MG63 (cell line): Measurements from ENCODE around the gene CNGA4. TPM values are rescaled to one million over a fixed set of nuclear protein-coding genes. Genes with fewer than 3 reads are reported as not detected.

Source experiments
- DNase-seq: peaks from one replicate; pipeline ENCODE4 v3.0.0-alpha.2; 2020
- H3K27me3 ChIP-seq: fragments of 250-450 bp; sonication (Bioruptor Pico); 2 replicates; pipeline ENCODE4 v1.5.1; 2020; ENCODE audit warnings: mild to moderate bottlenecking, moderate library complexity
- H3K36me3 ChIP-seq: fragments of 250-450 bp; sonication (Bioruptor Pico); 2 replicates; pipeline ENCODE4 v1.5.1; 2020; ENCODE audit warnings: mild to moderate bottlenecking, moderate library complexity
- H3K4me3 ChIP-seq: fragments of 250-450 bp; sonication (Bioruptor Pico); 2 replicates; pipeline ENCODE4 v1.5.1; 2020; ENCODE audit warnings: mild to moderate bottlenecking, moderate library complexity
- H3K9me3 ChIP-seq: fragments of 250-450 bp; sonication (Bioruptor Pico); 2 replicates; pipeline ENCODE4 v1.5.1; 2020; ENCODE audit warnings: mild to moderate bottlenecking, moderate library complexity
- total RNA-seq: library from RNA; depleted of rRNA; stranded (reverse); fragments of >200 nt; shearing (Covaris generic); gene quantifications from 2 replicates; pipeline ENCODE4 v1.2.3, GENCODE V29; 2014; ENCODE audit warnings: low replicate concordance; rRNA removed

The CNGA4 gene, protein sequence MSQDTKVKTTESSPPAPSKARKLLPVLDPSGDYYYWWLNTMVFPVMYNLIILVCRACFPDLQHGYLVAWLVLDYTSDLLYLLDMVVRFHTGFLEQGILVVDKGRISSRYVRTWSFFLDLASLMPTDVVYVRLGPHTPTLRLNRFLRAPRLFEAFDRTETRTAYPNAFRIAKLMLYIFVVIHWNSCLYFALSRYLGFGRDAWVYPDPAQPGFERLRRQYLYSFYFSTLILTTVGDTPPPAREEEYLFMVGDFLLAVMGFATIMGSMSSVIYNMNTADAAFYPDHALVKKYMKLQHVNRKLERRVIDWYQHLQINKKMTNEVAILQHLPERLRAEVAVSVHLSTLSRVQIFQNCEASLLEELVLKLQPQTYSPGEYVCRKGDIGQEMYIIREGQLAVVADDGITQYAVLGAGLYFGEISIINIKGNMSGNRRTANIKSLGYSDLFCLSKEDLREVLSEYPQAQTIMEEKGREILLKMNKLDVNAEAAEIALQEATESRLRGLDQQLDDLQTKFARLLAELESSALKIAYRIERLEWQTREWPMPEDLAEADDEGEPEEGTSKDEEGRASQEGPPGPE
- total RNA-seq = not detected in 2 replicates

DNA sequence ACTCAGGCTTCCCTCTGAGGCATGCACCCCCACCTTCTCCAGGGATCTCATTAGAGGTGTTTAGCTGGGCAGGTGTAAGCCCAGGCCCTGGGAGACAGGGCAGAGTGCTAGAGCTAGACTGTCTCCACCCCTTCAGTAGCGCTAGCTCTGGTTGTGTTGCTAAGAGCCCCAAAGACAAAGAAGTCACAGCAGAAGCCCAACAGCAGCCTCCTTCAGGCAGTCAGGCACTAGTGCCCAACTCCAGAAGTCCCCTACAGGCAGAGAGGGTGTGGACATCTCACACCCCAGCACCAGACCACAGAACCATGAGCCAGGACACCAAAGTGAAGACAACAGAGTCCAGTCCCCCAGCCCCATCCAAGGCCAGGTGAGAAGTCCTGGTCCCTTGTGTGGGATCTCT lies at the start of gene CNGA4:
CNGA4 (plus strand) TSS at position 188 of the 400 bp plus-strand sequence; CDS start at position 306, 118 bp downstream.
- no peaks in the 10 kb centered on the region for H3K36me3 ChIP-seq
- DNase-seq = no peak
- H3K4me3 ChIP-seq = no peak within 1 kb of the TSS
- H3K9me3 ChIP-seq = no peaks in the 10 kb centered on the region
- H3K27me3 ChIP-seq = no peaks in the 10 kb centered on the region

DNA sequence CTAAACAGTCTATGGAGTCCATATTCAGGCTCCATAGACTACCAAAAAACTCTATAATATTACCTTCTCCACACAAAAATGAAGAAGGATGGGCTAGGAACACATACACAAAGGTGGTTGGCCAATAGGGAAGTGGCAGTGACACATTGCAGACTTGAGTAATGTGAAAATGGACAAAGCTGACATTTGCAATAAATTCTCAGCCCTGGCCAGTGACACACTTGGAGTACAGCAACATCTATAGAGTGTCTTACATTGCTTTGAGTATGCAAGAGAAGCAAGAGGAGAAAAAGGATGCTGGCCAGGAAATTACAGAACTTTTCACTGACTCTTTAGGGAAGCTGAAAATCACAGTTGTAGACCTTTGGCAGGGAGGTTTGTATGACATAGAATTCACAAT lies 47.1 kb upstream of the CNGA4 start:
- DNase-seq = no peak
- H3K27me3 ChIP-seq = peaks cover 3% of the 10 kb centered on the region
- no peaks in the 10 kb centered on the region for H3K9me3 ChIP-seq
- no peaks in the 10 kb centered on the region for H3K36me3 ChIP-seq
- no peak overlapping the region for H3K4me3 ChIP-seq

DNA sequence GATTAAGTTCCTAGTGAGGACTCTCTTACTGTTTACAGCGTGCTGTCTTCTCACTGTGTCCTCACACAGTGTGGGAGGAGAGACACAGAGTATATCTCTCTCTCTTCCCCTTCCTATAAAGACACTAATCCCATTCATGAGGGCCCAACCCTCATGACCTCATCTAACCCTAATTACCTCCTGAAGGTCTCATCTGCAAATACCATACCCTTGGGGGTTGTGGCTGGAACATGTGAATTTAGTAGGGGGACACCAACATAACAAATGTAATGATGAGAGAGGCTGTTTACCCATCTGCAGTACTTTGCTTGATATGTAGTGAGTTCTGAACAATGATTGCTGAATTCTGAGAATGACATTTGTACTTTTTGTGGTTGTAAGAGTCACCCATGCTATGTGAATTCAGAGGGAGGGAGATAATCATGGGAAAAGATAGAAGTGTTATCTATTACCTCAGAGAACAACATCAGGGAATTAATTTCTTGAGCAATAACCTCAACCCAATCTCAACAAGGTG lies 44.8 kb upstream of the CNGA4 start:
- Histone ChIP-seq H3K27me3 (peaks cover 3% of the 10 kb centered on the region), H3K36me3 (no peaks in the 10 kb centered on the region), H3K9me3 (no peaks in the 10 kb centered on the region), H3K4me3 (no peak overlapping the region)
- DNase-seq = no peak

DNA sequence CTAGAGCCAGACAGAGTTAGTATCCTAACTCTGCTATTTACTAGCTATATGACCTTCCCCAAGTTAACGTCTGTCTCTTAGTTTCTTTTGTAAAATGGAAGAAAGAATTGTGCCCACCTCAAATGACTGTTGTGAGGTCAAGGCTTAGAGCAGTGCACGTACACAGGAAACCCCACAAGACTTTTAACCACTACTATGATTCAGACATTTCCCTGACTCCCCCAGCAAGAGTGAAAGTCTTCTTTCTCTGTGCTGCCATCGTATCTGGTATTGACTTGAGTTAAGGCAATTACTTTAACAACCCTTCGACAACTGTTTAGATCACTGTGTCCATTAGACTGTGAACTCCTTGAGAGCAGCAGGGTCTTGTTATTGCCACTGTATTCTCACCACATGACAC lies 42.5 kb upstream of the CNGA4 start:
- no peak overlapping the region for H3K4me3 ChIP-seq
- no peak for DNase-seq
- no peaks in the 10 kb centered on the region for H3K36me3 ChIP-seq
- H3K27me3 ChIP-seq = peaks cover 3% of the 10 kb centered on the region
- H3K9me3 ChIP-seq = no peaks in the 10 kb centered on the region

DNA sequence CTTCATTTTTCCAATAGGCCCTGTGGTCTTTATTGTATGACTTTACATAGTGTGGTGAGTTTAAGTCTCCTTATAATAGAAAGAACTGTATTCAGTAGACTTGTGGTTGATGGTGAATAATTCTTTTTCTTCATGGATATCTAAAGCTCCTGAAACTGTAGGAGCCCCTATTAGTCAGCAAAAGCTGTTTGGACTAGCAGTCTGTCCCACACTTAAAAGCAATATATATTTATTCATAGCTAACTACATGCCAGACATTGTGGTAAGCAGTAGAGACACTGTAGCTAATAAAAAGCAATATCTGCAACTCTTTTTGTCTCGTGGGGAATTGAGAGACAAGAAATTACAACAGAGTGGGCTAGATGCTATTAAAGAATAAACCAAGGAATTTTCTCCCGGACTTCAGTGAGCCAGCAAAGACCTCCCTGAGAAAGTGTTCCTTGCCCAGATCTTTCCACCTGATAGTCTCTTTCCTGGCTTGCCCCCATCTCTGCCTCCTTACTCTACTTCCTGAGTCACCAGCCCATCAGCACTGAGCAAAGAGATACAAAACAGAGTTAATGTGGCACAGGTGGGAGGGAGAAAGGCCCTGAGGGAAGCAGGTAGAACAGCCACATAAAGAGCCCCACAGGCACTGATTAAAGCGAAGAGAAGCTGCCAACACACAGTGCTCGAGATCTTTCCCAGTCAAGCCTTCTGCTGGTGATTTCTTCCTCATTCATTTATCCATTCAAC lies 41.3 kb upstream of the CNGA4 start:
- no peak for DNase-seq
- Histone ChIP-seq H3K9me3 (no peaks in the 10 kb centered on the region), H3K4me3 (no peak overlapping the region), H3K36me3 (no peaks in the 10 kb centered on the region), H3K27me3 (no peaks in the 10 kb centered on the region; the same call in 1 of the 2 replicates)

DNA sequence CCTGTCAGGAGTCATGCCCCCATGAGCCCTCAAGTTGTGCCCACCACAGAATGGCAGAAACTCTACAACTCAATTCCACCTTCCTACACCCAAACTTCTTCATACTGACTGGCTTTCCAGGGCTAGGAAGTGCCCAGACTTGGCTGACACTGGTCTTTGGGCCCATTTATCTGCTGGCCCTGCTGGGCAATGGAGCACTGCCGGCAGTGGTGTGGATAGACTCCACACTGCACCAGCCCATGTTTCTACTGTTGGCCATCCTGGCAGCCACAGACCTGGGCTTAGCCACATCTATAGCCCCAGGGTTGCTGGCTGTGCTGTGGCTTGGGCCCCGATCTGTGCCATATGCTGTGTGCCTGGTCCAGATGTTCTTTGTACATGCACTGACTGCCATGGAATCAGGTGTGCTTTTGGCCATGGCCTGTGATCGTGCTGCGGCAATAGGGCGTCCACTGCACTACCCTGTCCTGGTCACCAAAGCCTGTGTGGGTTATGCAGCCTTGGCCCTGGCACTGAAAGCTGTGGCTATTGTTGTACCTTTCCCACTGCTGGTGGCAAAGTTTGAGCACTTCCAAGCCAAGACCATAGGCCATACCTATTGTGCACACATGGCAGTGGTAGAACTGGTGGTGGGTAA lies 39.6 kb upstream of the CNGA4 start, which contains the start of gene OR52W1:
OR52W1 (plus strand) TSS at position 51 of the 637 bp plus-strand sequence; CDS start at position 51, 0 bp downstream.
- no peaks in the 10 kb centered on the region for H3K9me3 ChIP-seq
- H3K27me3 ChIP-seq = no peaks in the 10 kb centered on the region
- no peak within 1 kb of the TSS for H3K4me3 ChIP-seq
- no peak for DNase-seq
- no peaks in the 10 kb centered on the region for H3K36me3 ChIP-seq

DNA sequence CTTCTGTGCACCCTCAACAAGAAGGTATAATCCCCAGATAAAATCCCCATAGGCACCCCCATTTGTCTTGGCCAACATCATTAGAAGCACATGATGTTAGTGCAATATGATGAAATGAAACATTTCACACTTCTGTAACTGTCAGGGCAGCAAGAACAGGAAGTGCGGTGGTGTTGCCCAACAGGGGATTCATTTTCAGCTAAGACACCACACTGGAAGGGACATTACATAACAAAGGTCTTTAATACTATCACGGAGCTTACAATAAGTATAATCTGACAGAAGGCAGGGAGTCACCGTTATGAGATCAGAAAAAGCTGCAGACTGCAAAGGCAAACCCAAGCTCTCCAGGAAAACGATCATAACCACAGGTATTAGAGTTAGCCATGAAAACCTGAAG lies 37.9 kb upstream of the CNGA4 start:
- DNase-seq = no peak

DNA sequence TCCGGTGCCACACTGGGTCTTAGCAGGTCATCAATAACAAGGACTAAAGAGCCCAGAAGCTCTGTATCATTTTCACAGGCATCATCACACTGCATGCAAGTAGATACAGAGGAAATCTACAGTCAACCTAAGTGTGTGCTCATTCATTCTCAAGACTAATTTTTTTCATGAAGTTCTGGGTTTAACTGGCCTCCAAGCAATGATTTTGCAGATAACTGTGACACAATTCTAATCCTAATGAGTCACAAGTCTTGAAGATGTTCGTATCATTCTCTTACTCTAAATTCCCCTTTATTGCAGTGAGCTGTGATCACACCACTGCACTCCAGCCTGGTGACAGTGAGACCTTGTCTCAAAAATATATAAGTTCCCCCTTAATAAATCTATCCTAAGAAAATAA lies 37.4 kb upstream of the CNGA4 start:
- no peaks in the 10 kb centered on the region for H3K36me3 ChIP-seq
- H3K4me3 ChIP-seq = no peak overlapping the region
- no peaks in the 10 kb centered on the region for H3K9me3 ChIP-seq
- H3K27me3 ChIP-seq = no peaks in the 10 kb centered on the region
- no peak for DNase-seq

More for the DNA sequence above, 37.9 kb upstream of the CNGA4 start:
- Histone ChIP-seq H3K4me3 (no peak overlapping the region), H3K27me3 (no peaks in the 10 kb centered on the region), H3K9me3 (no peaks in the 10 kb centered on the region), H3K36me3 (no peaks in the 10 kb centered on the region)

DNA sequence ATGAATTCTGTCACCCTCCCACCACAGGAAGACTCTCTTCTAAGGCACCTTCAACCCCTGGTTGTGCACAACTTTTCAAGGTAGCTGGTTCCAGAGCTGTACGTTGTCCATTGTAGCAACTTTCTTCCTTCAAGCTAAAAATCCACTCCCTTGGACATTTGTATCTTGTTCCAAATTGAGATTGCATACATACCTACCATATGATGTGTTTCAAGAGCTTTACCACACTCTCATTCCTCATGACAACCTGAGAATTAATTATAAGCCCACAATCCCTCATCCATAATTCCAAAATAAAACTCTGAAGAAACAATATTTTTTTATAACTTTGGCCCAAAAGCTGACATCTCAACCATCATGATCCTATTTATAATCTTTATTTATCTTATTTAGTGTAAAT lies 36.8 kb upstream of the CNGA4 start:
- H3K27me3 ChIP-seq = no peaks in the 10 kb centered on the region

DNA sequence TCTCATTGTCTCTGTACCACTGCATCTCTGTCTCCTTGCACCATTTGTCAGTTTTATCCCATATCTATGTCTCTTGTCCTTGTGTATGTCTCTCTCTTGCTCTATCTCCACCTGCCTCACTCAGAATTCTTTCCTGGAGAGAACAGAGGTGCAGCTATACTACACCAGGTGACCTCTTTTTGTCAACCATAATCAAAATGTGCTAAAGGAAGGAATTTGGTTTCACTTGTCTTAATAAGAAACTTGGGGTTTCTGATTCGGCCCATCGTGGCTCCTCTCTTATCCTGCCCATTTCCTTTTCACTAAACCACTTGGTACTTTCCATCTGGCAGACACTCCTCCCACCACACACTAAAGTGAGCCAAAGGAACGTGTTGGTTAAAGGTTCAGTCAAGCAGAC lies 35.6 kb upstream of the CNGA4 start:
- DNase-seq = no peak
- Histone ChIP-seq H3K36me3 (no peaks in the 10 kb centered on the region), H3K4me3 (no peak overlapping the region), H3K9me3 (no peaks in the 10 kb centered on the region), H3K27me3 (no peaks in the 10 kb centered on the region)

More for the DNA sequence above, 36.8 kb upstream of the CNGA4 start:
- no peaks in the 10 kb centered on the region for H3K9me3 ChIP-seq
- H3K4me3 ChIP-seq = no peak overlapping the region
- DNase-seq = no peak
- H3K36me3 ChIP-seq = no peaks in the 10 kb centered on the region

DNA sequence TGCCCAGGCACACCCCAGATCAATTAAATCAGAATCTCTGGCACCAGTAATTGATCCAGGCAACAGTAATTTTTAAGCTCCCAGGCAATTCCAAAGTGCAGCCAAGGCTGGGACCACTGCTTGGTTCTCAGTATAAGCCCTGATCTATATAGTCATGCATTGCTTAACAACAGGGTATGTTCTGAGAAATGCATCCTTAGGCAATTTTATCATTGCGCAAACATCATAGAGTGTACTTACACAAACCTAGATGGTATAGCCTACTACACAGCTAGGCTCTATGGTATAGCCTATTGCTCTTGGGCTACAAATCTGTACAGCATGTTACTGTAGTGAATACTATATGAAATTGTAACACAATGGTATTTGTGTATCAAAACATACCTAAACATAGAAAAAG lies 34.2 kb upstream of the CNGA4 start:
- no peak for DNase-seq
- Histone ChIP-seq H3K9me3 (no peaks in the 10 kb centered on the region), H3K27me3 (no peaks in the 10 kb centered on the region), H3K36me3 (no peaks in the 10 kb centered on the region), H3K4me3 (no peak overlapping the region)

DNA sequence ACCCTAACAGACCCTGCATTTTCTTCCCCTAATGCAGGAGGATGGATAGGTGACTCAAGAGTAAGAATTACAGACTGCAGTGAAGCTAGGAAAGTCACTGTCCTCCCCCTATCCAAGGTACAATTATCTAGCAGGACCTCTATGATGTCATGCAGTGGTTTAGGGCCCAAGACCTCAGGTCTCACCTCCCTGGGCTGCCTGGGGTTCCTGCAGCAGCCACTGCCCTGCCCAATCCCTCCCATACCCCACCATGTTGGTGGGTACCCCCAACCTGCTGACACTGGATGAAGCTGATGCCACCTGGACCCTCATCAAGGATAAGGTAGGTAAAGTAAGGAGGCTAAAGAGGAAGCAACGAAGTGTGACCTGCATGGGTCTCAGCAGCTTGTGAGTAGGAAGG lies 33.5 kb upstream of the CNGA4 start, which contains the start of gene C11orf42:
C11orf42 (plus strand) TSS at position 192 of the 400 bp plus-strand sequence; CDS start at position 251, 59 bp downstream.
- DNase-seq = no peak
- H3K9me3 ChIP-seq = no peaks in the 10 kb centered on the region
- H3K36me3 ChIP-seq = no peaks in the 10 kb centered on the region
- H3K27me3 ChIP-seq = no peaks in the 10 kb centered on the region
- no peak within 1 kb of the TSS for H3K4me3 ChIP-seq

DNA sequence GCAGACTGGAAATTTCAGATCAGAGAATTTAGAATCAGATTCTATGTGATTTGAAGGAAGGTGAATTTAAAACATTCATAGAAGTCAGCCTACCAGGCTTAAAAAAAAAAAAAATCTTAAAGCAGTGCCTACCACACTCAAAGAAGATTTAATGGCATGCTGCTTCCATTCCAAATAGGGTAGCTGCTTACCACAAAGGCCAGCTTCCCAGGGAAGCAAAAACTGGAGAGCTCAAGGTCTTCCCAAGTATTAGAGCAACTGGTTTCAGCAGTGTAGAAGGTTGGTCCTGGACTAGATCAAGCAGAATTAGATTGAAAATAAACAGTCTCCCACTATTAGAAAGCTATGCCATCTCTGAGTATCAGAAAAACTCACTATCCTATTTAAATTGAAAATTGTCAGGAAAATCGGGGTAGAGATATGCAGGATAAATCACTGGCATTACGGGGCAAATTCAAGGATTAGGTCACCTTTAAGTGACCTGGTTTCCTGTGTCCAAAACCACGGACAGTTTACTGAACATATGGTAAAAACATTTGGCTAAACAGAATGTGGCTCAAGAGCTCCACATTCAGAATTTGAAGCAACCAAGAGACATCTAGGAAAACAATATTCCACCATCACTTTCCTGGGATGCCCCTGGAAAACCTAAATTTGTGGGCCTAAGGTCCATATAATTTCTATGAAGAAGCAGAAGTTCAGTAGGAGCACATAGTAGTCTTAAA lies 32.3 kb upstream of the CNGA4 start:
- H3K9me3 ChIP-seq = no peaks in the 10 kb centered on the region
- no peaks in the 10 kb centered on the region for H3K36me3 ChIP-seq
- no peak for DNase-seq
- H3K27me3 ChIP-seq = no peaks in the 10 kb centered on the region
- no peak overlapping the region for H3K4me3 ChIP-seq

DNA sequence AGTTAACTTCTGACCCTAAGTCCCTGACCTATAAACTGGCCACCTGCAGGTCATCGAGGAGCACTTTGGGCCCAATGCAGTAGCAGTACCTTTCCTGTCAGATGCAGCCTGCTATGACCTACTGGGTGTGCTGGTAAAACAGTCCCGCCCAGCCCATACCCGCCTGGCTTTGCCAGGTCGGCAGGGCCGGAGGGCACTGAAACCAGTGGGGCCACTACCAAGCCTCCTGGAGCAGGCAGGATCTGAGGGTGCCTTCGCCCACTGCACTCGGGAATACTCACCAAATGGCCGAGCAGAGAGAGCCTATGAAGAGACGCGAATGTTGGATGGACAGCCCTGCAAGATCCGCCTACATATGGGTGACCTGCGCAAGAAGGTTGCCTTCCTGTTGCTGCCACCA lies 29.1 kb upstream of the CNGA4 start:
- no peak for DNase-seq
- Histone ChIP-seq H3K36me3 (peaks cover 4% of the 10 kb centered on the region), H3K9me3 (no peaks in the 10 kb centered on the region), H3K27me3 (no peaks in the 10 kb centered on the region), H3K4me3 (no peak overlapping the region)

DNA sequence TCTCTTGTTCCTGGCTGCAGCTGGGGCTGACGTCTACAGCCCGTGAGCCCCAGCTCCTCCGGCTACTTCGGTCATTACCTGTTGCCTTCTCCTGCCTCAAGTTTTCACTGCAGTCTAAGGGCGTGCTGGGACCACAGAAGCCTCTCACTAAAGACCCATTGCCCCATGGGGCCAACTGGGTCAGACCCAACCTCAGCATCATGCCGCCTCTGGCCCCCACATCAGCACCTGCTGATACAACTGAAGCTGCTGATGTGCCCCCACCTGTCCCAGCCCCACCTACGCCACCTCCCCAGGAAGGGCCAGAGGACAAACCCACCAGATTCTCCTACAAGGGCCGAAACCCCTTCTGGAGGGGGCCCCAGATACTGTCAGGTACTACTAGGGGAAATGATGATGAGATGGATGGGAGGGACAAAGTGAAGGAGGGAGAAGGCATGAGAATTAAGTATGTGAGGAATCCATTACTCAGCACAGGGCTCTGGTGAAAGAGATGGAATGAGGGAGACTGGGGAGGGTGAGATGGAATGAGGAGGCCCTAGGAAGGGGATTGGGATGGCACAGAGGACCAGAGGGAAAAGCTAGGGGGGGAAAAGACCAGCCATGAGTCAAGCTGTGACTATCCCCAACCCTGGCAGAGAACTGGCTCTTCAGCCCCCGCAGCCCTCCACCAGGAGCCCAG lies 28.5 kb upstream of the CNGA4 start:
- no peak overlapping the region for H3K4me3 ChIP-seq
- no peaks in the 10 kb centered on the region for H3K27me3 ChIP-seq
- H3K9me3 ChIP-seq = no peaks in the 10 kb centered on the region
- no peak for DNase-seq
- H3K36me3 ChIP-seq = peaks cover 7% of the 10 kb centered on the region
